ENCODE measurements around the gene FUT8.

The FUT8 gene

DNA sequence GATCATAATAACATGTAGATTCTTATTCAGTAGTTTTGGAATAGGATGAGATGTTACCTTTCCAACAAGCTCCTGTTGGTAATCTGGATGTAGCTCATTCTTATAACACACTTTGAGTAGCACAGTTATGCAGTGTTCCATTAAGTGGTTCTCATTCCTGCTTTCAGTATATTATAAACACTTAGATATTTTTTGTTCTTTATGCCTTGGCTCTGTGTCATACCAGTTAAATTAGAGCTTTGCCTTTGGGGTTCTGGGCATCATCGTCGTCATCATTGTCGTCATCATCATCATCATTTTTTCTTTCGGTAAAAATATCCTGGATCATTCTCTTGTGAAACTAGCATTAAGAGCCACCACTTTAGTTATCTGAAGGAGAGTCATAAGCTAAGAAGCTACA, 87.5 kb downstream of the FUT8 start:
- no peak overlapping the region for H3K4me3 ChIP-seq (ENCODE audit: low read depth, low read length)
- TF ChIP-seq, protein P1, sequence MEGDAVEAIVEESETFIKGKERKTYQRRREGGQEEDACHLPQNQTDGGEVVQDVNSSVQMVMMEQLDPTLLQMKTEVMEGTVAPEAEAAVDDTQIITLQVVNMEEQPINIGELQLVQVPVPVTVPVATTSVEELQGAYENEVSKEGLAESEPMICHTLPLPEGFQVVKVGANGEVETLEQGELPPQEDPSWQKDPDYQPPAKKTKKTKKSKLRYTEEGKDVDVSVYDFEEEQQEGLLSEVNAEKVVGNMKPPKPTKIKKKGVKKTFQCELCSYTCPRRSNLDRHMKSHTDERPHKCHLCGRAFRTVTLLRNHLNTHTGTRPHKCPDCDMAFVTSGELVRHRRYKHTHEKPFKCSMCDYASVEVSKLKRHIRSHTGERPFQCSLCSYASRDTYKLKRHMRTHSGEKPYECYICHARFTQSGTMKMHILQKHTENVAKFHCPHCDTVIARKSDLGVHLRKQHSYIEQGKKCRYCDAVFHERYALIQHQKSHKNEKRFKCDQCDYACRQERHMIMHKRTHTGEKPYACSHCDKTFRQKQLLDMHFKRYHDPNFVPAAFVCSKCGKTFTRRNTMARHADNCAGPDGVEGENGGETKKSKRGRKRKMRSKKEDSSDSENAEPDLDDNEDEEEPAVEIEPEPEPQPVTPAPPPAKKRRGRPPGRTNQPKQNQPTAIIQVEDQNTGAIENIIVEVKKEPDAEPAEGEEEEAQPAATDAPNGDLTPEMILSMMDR (IDR thresholded peaks at IDR 0.05; ENCODE audit: low read depth, low read length, missing control alignments): no peak
- DNase-seq (ENCODE audit: low read depth): no peak
- in situ Hi-C loops (cut with HindIII; ENCODE audit: low sequenced_read_pairs): no loop called here

DNA sequence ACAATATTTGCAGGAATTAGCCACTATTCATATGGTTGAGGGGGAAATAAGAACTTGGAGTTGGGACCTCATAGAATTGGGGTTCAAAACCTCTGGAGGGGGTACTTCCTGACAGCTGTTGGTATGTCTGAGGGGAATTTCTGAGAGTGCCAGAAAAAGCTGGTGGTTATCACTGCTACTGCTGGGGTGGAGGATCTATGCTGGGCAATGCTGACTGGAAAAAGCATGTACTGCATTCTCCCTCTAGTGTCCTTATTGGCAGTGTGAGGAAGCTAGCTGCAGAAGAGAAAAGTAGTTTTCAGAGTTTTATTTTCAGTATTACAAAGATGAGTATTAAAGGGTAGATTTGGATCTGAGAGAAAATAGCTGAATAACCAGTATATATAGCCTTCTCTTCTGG, 88.8 kb downstream of the FUT8 start:
- TF ChIP-seq, protein P1 (IDR thresholded peaks at IDR 0.05; ENCODE audit: low read depth, low read length, missing control alignments): peak; percentile 23
- H3K4me3 ChIP-seq (ENCODE audit: low read depth, low read length): no peak overlapping the region
- no peak for DNase-seq (ENCODE audit: low read depth)
- in situ Hi-C loops (cut with HindIII; ENCODE audit: low sequenced_read_pairs): no loop called here

DNA sequence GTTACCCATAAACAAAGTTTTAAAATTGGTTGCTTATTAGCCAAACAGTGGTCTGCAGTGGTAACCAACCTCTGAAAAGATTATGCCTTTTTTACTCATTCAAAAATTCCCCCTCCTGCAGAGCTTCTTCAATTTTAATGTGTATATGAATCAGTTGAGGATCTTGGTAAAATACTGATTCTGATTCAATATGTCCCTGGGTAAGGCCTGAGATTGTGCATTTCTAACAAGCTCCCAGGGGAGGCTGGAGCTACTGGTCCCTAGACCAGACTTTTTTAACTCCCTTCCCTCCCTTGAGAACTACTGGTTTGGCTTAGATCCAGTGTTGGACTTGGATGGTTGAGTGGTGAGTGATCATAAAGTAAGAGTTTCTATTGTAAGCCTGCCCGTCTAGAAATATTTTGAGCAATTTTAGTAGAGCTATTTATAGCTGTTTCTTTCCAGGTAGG, 90.2 kb downstream of the FUT8 start:
- peak; percentile 57 for DNase-seq (ENCODE audit: low read depth)
- TF ChIP-seq, protein P1 (IDR thresholded peaks at IDR 0.05; ENCODE audit: low read depth, low read length, missing control alignments): no peak
- in situ Hi-C loops (cut with HindIII; ENCODE audit: low sequenced_read_pairs): no loop called here
- H3K4me3 ChIP-seq (ENCODE audit: low read depth, low read length): no peak overlapping the region

DNA sequence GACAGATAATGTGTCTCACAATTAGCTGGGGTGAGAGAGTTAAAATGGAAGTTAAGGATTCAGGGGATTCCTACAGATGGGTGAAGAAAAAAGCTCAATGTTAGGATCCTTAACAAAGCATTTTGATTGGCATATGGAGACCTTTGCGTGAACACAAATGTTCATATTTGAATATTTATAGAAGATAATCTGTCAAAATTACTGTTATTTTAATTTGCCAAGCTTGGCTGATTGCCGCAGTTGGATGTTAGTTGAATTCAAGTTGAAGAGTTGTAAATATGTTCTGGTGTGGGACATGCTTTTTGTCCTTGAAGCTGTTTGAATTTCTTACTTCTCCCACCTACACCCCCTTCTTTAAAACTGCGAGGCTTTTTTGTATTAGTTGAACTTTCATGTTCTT, 91.2 kb downstream of the FUT8 start:
- DNase-seq (ENCODE audit: low read depth): no peak
- TF ChIP-seq, protein P1 (IDR thresholded peaks at IDR 0.05; ENCODE audit: low read depth, low read length, missing control alignments): no peak
- in situ Hi-C loops (cut with HindIII; ENCODE audit: low sequenced_read_pairs): no loop called here
- no peak overlapping the region for H3K4me3 ChIP-seq (ENCODE audit: low read depth, low read length)

DNA sequence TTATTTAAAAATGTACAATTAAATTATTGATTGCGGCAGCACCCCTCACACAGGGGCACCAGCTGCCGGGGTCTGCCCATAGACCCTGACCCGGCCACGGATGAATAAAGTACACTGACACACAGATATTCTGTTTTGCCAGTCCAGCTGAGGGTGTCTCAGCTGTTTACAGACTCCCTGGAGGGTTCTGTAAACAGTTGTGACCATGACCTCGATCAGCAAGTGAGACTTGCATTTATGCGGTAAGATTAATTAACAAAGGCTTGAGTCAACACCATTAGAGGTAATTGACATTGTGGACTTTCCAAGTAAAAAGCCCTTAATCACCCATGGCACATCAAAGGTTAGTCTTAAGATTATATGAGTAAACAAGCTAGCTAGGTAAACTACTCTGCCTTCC, 94.3 kb downstream of the FUT8 start:
- DNase-seq (ENCODE audit: low read depth): no peak
- TF ChIP-seq, protein P1 (IDR thresholded peaks at IDR 0.05; ENCODE audit: low read depth, low read length, missing control alignments): no peak
- in situ Hi-C loops (cut with HindIII; ENCODE audit: low sequenced_read_pairs): no loop called here
- H3K4me3 ChIP-seq (ENCODE audit: low read depth, low read length): no peak overlapping the region

DNA sequence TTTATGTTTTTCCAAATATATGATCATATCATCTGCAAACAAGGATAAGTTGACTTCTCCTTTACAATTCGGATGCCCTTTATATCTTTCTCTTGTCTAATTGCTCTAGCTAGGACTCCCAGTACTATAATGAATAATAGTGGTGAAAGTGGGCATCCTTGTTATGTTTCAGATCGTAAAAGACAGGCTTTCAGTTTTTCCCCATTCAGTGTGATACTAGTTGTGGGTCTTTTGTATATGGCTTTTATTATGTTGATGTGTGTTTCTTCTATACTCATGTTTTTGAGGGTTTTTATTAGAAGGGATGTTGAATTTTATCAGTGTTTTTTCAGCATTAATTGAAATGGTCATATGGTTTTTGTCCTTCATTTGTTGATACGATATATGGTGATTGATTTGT, 97.3 kb downstream of the FUT8 start:
- DNase-seq (ENCODE audit: low read depth): no peak
- no peak overlapping the region for H3K4me3 ChIP-seq (ENCODE audit: low read depth, low read length)
- TF ChIP-seq, protein P1 (IDR thresholded peaks at IDR 0.05; ENCODE audit: low read depth, low read length, missing control alignments): no peak
- in situ Hi-C loops (cut with HindIII; ENCODE audit: low sequenced_read_pairs): no loop called here

DNA sequence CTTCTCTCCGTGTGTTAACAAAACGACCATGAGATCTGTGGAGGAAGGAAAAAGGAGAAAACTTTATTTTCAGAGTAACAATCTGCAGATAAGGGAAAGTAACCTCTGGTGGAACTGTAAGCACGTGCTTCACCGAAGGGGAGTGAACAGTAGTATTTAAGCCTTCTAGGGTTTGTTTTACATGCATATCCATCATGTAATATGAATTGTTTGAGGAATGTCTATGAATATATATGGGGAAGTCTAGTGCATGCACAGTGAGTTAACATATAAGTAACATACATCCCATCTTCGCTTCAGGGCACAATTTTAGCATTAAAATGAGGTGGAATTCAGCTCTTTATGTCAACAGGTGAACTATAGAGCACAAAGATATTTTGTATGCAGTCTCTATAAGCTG, 101.1 kb downstream of the FUT8 start:
- TF ChIP-seq, protein P1 (IDR thresholded peaks at IDR 0.05; ENCODE audit: low read depth, low read length, missing control alignments): no peak
- no peak for DNase-seq (ENCODE audit: low read depth)
- in situ Hi-C loops (cut with HindIII; ENCODE audit: low sequenced_read_pairs): no loop called here
- H3K4me3 ChIP-seq (ENCODE audit: low read depth, low read length): no peak overlapping the region

All from astrocyte of the cerebellum (primary cell).